GM10266 (cell line): Measurements from ENCODE around the gene WDR76.
"Not testable (repeated sequence)": the region's sequence is repeated elsewhere in the genome, so short reads cannot be mapped to it uniquely, and the experiment has no call there.

ENCODE experiments used
- DNase-seq: peaks from one replicate; pipeline ENCODE4 v3.0.0; 2012; ENCODE audit errors: extremely low spot score
- TF ChIP-seq, protein P1 (sequence below): IDR thresholded peaks from 2 replicates; pipeline ENCODE4 v1.5.1; 2012; ENCODE audit warnings: mild to moderate bottlenecking, low read depth; ENCODE audit not compliant: control insufficient read depth, insufficient read depth; ENCODE audit errors: missing control alignments

The WDR76 gene

DNA sequence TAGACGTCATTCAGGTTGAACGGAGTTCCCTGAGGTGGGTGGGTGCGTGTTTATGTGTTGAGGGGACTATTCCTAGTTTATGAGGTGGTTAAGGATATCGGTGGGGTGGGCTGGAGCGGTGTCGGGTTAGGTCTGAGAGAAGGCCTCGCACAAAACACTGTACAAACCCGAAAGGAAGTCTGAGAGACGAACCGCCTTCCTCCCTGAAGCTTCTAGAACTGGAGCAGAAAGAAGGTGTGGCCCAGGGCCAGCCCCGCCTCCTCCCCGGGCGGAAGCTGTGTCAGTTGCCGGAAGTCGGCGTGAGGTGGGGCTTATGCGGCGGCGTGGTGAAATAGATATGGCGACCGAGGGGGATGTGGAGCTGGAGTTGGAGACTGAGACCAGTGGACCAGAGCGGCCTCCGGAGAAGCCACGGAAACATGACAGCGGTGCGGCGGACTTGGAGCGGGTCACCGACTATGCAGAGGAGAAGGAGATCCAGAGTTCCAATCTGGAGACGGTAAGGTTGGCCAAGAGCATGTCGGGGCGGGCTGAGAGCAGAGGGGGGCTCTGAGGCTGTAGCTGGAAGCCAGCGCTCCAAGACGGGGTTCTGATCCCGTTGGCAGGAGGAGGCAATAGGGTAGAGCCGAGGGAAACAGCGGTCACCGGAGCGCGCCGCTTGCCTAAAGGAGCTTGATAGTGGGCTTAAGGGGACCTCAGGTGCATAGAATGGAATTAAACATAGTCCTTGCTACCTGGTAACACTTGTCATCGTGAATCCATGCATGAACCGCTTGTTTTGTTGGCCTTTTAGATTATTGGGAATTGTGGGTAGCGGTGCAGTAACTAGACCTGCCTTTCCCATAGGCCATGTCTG is 26.3 kb upstream of the WDR76 start, which contains the start of gene HYPK:
Gene HYPK (plus strand): TSS at position 314 of the 856 bp plus-strand sequence. CDS start 24 bp downstream, at position 338.
- TF ChIP-seq, protein P1, sequence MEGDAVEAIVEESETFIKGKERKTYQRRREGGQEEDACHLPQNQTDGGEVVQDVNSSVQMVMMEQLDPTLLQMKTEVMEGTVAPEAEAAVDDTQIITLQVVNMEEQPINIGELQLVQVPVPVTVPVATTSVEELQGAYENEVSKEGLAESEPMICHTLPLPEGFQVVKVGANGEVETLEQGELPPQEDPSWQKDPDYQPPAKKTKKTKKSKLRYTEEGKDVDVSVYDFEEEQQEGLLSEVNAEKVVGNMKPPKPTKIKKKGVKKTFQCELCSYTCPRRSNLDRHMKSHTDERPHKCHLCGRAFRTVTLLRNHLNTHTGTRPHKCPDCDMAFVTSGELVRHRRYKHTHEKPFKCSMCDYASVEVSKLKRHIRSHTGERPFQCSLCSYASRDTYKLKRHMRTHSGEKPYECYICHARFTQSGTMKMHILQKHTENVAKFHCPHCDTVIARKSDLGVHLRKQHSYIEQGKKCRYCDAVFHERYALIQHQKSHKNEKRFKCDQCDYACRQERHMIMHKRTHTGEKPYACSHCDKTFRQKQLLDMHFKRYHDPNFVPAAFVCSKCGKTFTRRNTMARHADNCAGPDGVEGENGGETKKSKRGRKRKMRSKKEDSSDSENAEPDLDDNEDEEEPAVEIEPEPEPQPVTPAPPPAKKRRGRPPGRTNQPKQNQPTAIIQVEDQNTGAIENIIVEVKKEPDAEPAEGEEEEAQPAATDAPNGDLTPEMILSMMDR = no peak

DNA sequence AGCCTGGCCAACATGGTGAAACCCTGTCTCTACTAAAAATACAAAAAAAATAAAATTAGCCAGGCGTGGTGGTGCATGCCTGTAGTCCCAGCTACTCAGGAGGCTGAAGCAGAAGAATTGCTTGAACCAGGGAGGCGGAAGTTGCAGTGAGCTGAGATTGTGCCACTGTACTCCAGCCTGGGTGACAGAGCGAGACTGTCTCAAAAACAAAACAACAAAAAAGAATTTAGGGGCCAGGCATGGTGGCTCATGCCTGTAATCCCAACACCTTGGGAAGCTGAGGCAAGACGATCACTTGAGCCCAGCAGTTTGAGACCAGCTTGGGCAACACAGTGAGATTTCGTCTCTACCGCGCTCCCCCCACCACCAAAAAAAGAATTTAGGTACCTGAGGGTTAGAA is 24.1 kb upstream of the WDR76 start:
- DNase-seq = not testable (repeated sequence)

More for the DNA sequence above, 26.3 kb upstream of the WDR76 start, which contains the start of gene HYPK:
- peak; percentile 79 for DNase-seq

GRCh38 chr15:43808435-43808950 is 18.3 kb upstream of the WDR76 start:
- TF ChIP-seq, protein P1 = no peak
- no peak for DNase-seq

DNA sequence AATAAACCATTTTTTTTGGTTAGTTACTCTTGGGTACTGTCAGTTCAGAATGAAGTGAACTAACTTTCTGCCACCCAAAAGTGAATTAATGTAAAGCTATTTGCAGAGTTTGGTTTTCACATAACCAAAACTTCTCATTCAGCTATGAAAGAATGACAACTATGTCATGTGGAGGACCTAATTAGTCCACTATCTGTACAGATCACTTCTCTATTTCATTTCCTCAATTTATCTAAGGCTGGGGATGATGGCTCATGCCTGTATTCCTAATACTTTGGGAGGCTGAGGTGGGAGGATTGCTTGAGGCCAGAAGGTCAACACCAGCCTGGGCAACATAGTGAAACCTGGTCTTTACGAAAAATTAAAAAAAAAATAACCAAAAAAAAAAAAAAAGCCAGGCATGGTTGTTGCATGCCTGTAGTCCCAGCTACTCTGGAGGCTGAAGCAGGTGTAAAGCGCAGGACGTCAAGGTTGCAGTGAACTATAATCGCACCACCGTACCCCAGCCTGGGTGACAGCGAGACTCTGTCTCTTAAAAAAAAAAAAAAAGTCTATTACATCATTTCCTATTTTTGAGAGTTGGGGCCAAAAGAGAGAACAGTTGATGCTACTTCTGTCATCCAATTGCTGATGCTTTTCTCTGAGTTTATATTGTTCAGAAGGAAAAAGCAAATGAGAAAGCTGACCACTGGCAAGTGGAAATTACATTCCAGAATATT is 17.7 kb upstream of the WDR76 start:
- TF ChIP-seq, protein P1 = no peak
- no peak for DNase-seq

- not testable (repeated sequence) for DNase-seq
These were observed 11.7 kb upstream of the WDR76 start for GRCh38 chr15:43815064-43815463.

GRCh38 chr15:43821505-43821904 is 5.3 kb upstream of the WDR76 start:
- no peak for DNase-seq
- TF ChIP-seq, protein P1 = no peak

DNA sequence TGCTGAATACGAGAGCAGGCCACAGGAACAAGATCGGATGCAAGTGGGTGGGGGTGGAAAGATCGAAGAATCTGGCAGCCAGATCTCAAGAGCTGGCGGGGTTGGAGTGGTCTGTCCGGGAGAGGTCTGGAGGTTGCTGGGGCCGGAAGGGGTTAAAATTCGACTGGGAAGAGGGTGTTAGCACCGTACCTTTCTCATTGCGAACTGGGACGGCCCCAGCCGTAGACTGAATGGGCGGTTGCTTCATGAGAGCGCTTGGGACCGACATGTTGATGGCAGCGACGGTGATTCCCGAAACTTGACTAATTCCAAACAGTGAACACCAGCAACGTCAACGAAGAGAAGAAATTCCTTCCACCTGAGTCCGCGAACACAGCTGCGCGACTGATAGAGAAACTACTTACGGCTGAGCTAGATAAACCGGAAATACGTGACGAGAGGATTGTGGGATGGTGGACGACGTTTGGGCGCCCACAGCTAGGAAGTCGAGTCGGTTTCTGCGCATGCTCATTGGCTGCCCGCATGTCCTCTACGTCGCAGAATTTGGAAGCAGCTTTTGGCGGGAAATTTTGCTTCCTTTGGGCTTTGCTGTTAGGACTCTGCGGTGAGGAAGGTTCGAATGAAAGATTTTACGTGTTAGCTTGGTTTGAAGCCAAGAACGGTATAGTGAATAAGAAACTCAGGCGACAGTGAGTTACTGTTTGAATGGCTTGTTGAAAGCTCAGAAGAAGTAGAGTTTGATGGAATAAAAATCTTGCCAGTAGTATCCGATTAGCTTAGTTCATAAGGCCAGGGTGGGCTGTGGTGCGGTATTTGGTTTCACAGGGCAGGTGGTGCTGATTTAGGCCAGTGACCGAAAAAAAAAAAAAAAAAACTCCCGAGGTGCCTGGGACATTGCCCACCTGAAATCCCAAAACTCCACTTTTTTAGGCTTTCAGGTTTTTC is 2.2 kb upstream of the WDR76 start, which contains the start of gene MFAP1:
Gene MFAP1 (minus strand): TSS at position 389 of the 945 bp plus-strand sequence. CDS start 121 bp downstream, at position 268.
- TF ChIP-seq, protein P1 = no peak
- DNase-seq = peak; percentile 90

- DNase-seq = not testable (repeated sequence)
These were observed 1.5 kb upstream of the WDR76 start for GRCh38 chr15:43825305-43825704.
